H1 (cell line): ENCODE results near the gene ARAP3. TPM values are rescaled to one million over a fixed set of nuclear protein-coding genes. Genes with fewer than 3 reads are reported as not detected.

Experiments used
- CTCF ChIA-PET: fragments of 300-600 bp; sonication (Branson Sonifier 250); formaldehyde crosslinking; loops from one replicate; lab custom pipeline; 2021; ENCODE audit not compliant: partially characterized antibody; lab: Charles Lee
- POLR2A ChIA-PET: fragments of 300-600 bp; sonication (Branson Sonifier 250); formaldehyde crosslinking; loops from one replicate; lab custom pipeline; 2021; ENCODE audit warnings: inconsistent platforms; ENCODE audit not compliant: partially characterized antibody; lab: Charles Lee
- DNase-seq, 2 experiments: peaks; one replicate each; pipeline versions ENCODE4 v3.0.0 to v3.0.0-alpha.2; 2010 to 2022; ENCODE audit warnings: low spot score in 2 of 2, low read depth in 1 of 2, mixed read lengths in 1 of 2
- FAIRE-seq: peaks from 2 replicates; lab custom pipeline; 2011; peaks lifted over from hg19 to GRCh38; lab: Jason Lieb, UNC
- H2AFZ ChIP-seq: 2 replicates; pipeline ENCODE4 v1.8.1; 2012; ENCODE audit warnings: low read length, inconsistent platforms
- H2AK5ac ChIP-seq: 2 replicates; pipeline ENCODE4 v1.6.1; 2013; ENCODE audit warnings: low read depth, low read length
- H2BK120ac ChIP-seq: replicated peaks from 2 replicates; pipeline ENCODE3; 2013; ENCODE audit warnings: low read depth, low read length, inconsistent platforms
- H2BK12ac ChIP-seq: 2 replicates; pipeline ENCODE4 v1.6.1; 2013; ENCODE audit warnings: low read depth, low read length
- H2BK15ac ChIP-seq: 2 replicates; pipeline ENCODE4 v1.6.1; 2013; ENCODE audit warnings: low read length
- H2BK20ac ChIP-seq: 2 replicates; pipeline ENCODE4 v1.6.1; 2013; ENCODE audit warnings: low read length
- H2BK5ac ChIP-seq: 2 replicates; pipeline ENCODE4 v1.6.1; 2013; ENCODE audit warnings: low read depth, low read length
- H3K14ac ChIP-seq: 2 replicates; pipeline ENCODE4 v1.6.1; 2013; ENCODE audit warnings: inconsistent platforms; ENCODE audit not compliant: insufficient read length
- H3K18ac ChIP-seq: 2 replicates; pipeline ENCODE4 v1.6.1; 2013; ENCODE audit warnings: low read length; ENCODE audit errors: extremely low read depth
- H3K23ac ChIP-seq: 2 replicates; pipeline ENCODE4 v1.6.1; 2013; ENCODE audit warnings: inconsistent platforms; ENCODE audit not compliant: insufficient read length
- H3K23me2 ChIP-seq: 2 replicates; pipeline ENCODE4 v1.6.1; 2013; ENCODE audit warnings: low read depth, low read length
- H3K27ac ChIP-seq: 2 replicates; pipeline ENCODE4 v1.6.1; 2011; ENCODE audit warnings: low read depth, low read length, inconsistent platforms
- H3K27me3 ChIP-seq, 4 experiments: replicated peaks in 1 of 4; 1 replicate in 1 of 4; 2 replicates in 3 of 4; pipeline versions ENCODE4 v1.6.1 to v1.8.1; 2011 to 2013; ENCODE audit warnings: low read length in 3 of 4, mild to moderate bottlenecking in 3 of 4, inconsistent platforms in 2 of 4, mixed read lengths in 2 of 4, moderate library complexity in 1 of 4; ENCODE audit not compliant: control insufficient read depth in 3 of 4, insufficient read depth in 3 of 4; ENCODE audit errors: extremely low read depth in 1 of 4
- H3K36me3 ChIP-seq, 4 experiments: 2 replicates each; pipeline versions ENCODE4 v1.6.1 to v1.8.1; 2011 to 2013; ENCODE audit warnings: mild to moderate bottlenecking in 4 of 4, low read length in 3 of 4, moderate library complexity in 2 of 4, control low read depth in 1 of 4, inconsistent platforms in 1 of 4; ENCODE audit not compliant: insufficient read depth in 4 of 4, control insufficient read depth in 2 of 4
- H3K4ac ChIP-seq: replicated peaks from 2 replicates; pipeline ENCODE3; 2013; ENCODE audit warnings: low read length, low read depth, mixed read lengths, inconsistent platforms; ENCODE audit not compliant: insufficient read length
- H3K4me1 ChIP-seq, 4 experiments: replicated peaks in 1 of 4; 1 replicate in 1 of 4; 2 replicates in 3 of 4; pipeline versions ENCODE4 v1.6.1 to v1.8.1; 2011 to 2013; ENCODE audit warnings: low read length in 3 of 4, inconsistent platforms in 2 of 4, mixed read lengths in 1 of 4; ENCODE audit not compliant: insufficient read depth in 4 of 4, control insufficient read depth in 3 of 4
- H3K4me2 ChIP-seq, 2 experiments: 2 replicates each; pipeline versions ENCODE4 v1.6.1 to v1.8.1; 2011 to 2013; ENCODE audit warnings: low read depth in 2 of 2, low read length in 2 of 2, control low read depth in 1 of 2, inconsistent platforms in 1 of 2, mild to moderate bottlenecking in 1 of 2; ENCODE audit not compliant: insufficient read depth in 1 of 2
- H3K4me3 ChIP-seq, 4 experiments: fragments of 200-600, 300-600 bp in 1 of 4; sonication (generic), shearing (Covaris generic), sonication (Bioruptor Twin) in 1 of 4; 2 replicates each; pipeline versions ENCODE4 v1.5.1 to v1.8.1; 2011 to 2016; ENCODE audit warnings: low read length in 4 of 4, low read depth in 3 of 4, control low read depth in 2 of 4, inconsistent platforms in 2 of 4, mild to moderate bottlenecking in 2 of 4, mixed read lengths in 1 of 4, moderate library complexity in 1 of 4; ENCODE audit not compliant: insufficient read depth in 2 of 4; ENCODE audit errors: extremely low read depth in 1 of 4
- H3K56ac ChIP-seq: replicated peaks from 2 replicates; pipeline ENCODE3; 2013; ENCODE audit warnings: low read depth, mild to moderate bottlenecking, mixed read lengths, low read length, inconsistent platforms; ENCODE audit not compliant: insufficient read length
- H3K79me1 ChIP-seq: 2 replicates; pipeline ENCODE4 v1.6.1; 2013; ENCODE audit warnings: low read depth, low read length, control low read depth
- H3K79me2 ChIP-seq, 2 experiments: 2 replicates each; pipeline versions ENCODE4 v1.6.1 to v1.8.1; 2012 to 2013; ENCODE audit warnings: low read length in 2 of 2, mild to moderate bottlenecking in 2 of 2, inconsistent platforms in 1 of 2; ENCODE audit not compliant: insufficient read depth in 2 of 2, control insufficient read depth in 1 of 2
- H3K9ac ChIP-seq, 4 experiments: replicated peaks in 1 of 4; 1 replicate in 1 of 4; 2 replicates in 3 of 4; pipeline versions ENCODE4 v1.6.1 to v1.8.1; 2011 to 2013; ENCODE audit warnings: low read depth in 3 of 4, low read length in 3 of 4, control low read depth in 2 of 4, mild to moderate bottlenecking in 2 of 4, moderate library complexity in 2 of 4, inconsistent platforms in 1 of 4; ENCODE audit errors: extremely low read depth in 1 of 4
- H3K9me3 ChIP-seq, 2 experiments: 2 replicates each; pipeline versions ENCODE4 v1.6.1 to v1.8.1; 2012 to 2013; ENCODE audit warnings: mild to moderate bottlenecking in 2 of 2, moderate library complexity in 2 of 2, control low read depth in 1 of 2, inconsistent platforms in 1 of 2, low read depth in 1 of 2, low read length in 1 of 2, mixed read lengths in 1 of 2; ENCODE audit not compliant: insufficient read depth in 2 of 2
- H4K20me1 ChIP-seq, 2 experiments: replicated peaks in 1 of 2; 2 replicates each; pipeline versions ENCODE3 to v1.8.1; 2011 to 2013; ENCODE audit warnings: inconsistent platforms in 2 of 2, low read length in 2 of 2, mild to moderate bottlenecking in 1 of 2; ENCODE audit not compliant: insufficient read depth in 2 of 2, control insufficient read depth in 1 of 2
- H4K5ac ChIP-seq: 2 replicates; pipeline ENCODE4 v1.6.1; 2013; ENCODE audit warnings: low read length, low read depth, mixed read lengths, inconsistent platforms; ENCODE audit not compliant: insufficient read length
- H4K8ac ChIP-seq: 2 replicates; pipeline ENCODE4 v1.8.0; 2013; ENCODE audit warnings: mild to moderate bottlenecking, moderate library complexity, low read length, inconsistent platforms; ENCODE audit not compliant: insufficient read depth; ENCODE audit errors: extremely low read depth
- H4K91ac ChIP-seq: replicated peaks from 2 replicates; pipeline ENCODE3; 2013; ENCODE audit warnings: low read length, mixed read lengths, inconsistent platforms; ENCODE audit not compliant: insufficient read length
- CBX8 ChIP-seq: fragments of 300-800, 300-1000 bp; sonication (generic); IDR thresholded peaks from 2 replicates; pipeline ENCODE4 v1.7.1; 2016; ENCODE audit warnings: low read depth, low read length, borderline replicate concordance
- CREB1 ChIP-seq: IDR thresholded peaks from 2 replicates; pipeline ENCODE4 v1.6.1; 2012; ENCODE audit warnings: inconsistent platforms
- EGR1 ChIP-seq: IDR thresholded peaks from 2 replicates; pipeline ENCODE4 v1.6.1; 2011; ENCODE audit warnings: low read depth, low read length, borderline replicate concordance
- EP300 ChIP-seq, 2 experiments: IDR thresholded peaks; 1 replicate in 1 of 2; 2 replicates in 1 of 2; pipeline ENCODE4 v1.6.1; 2011 to 2012; ENCODE audit warnings: low read depth in 2 of 2, low read length in 2 of 2, mild to moderate bottlenecking in 2 of 2, borderline replicate concordance in 1 of 2, inconsistent platforms in 1 of 2, moderate library complexity in 1 of 2
- JUN ChIP-seq: IDR thresholded peaks from 2 replicates; pipeline ENCODE4 v1.6.1; 2011; ENCODE audit warnings: low read depth, mild to moderate bottlenecking, improper control_type of control experiment, low read length
- JUND ChIP-seq: IDR thresholded peaks from 2 replicates; pipeline ENCODE4 v1.6.1; 2011; ENCODE audit warnings: mild to moderate bottlenecking, improper control_type of control experiment, low read length
- KDM4A ChIP-seq: IDR thresholded peaks from one replicate; pipeline ENCODE4 v1.7.1; 2012; ENCODE audit warnings: low read depth, mild to moderate bottlenecking, moderate library complexity, low read length, inconsistent platforms; ENCODE audit not compliant: severe bottlenecking
- RAD21 ChIP-seq, 2 experiments: IDR thresholded peaks in 1 of 2; conservative IDR thresholded peaks in 1 of 2; 2 replicates each; pipeline ENCODE4 v1.6.1; 2011; ENCODE audit warnings: low read depth in 2 of 2, low read length in 2 of 2, improper control_type of control experiment in 1 of 2, inconsistent platforms in 1 of 2, mild to moderate bottlenecking in 1 of 2, moderate library complexity in 1 of 2
- RBBP5 ChIP-seq: IDR thresholded peaks from 2 replicates; pipeline ENCODE4 v1.7.1; 2012; ENCODE audit warnings: low read depth, mild to moderate bottlenecking, inconsistent platforms, low read length, moderate library complexity, borderline replicate concordance
- SP4 ChIP-seq: IDR thresholded peaks from 2 replicates; pipeline ENCODE4 v1.6.1; 2012; ENCODE audit warnings: low read length, inconsistent platforms
- TAF7 ChIP-seq: optimal IDR thresholded peaks from 2 replicates; pipeline ENCODE3; 2011; ENCODE audit warnings: low read depth, mild to moderate bottlenecking, inconsistent platforms, low read length, moderate library complexity, borderline replicate concordance
- ZNF274 ChIP-seq: IDR thresholded peaks from 2 replicates; pipeline ENCODE4 v1.7.0; 2012; ENCODE audit warnings: low read length, borderline replicate concordance; ENCODE audit errors: extremely low read depth
- WGBS, 2 experiments: shearing (Covaris generic) in 1 of 2; methylation state at CpG; one replicate each; pipeline versions ENCODE4 v1.1.6 to v1.1.7; 2013 to 2015; ENCODE audit warnings: low lambda C conversion rate in 2 of 2, mixed read lengths in 2 of 2, inconsistent platforms in 1 of 2, low coverage in 1 of 2, missing lambda C conversion rate in 1 of 2; ENCODE audit not compliant: insufficient replicate concordance in 2 of 2, insufficient coverage in 1 of 2, insufficient read length in 1 of 2; ENCODE audit errors: extremely low coverage in 1 of 2, missing lambda C conversion rate in 1 of 2; 5-methylcytosine and 5-hydroxymethylcytosine counted together
- polyA plus RNA-seq, 7 experiments: library from polyadenylated mRNA; depleted of rRNA in 3 of 7; stranded (reverse) in 5 of 7; unstranded in 2 of 7; fragments of >200 nt in 5 of 7; fragments of 200-250 nt in 2 of 7; gene quantifications; 1 replicate in 5 of 7; 2 replicates in 1 of 7; 4 replicates in 1 of 7; pipeline versions ENCODE4 v1.2.1 to v1.2.3, GENCODE V29; 2011 to 2013; ENCODE audit warnings: missing spikeins in 2 of 7, mixed read lengths in 2 of 7
- total RNA-seq: library from RNA; stranded (reverse); fragmentation: NEBNext Ultra II Directional; extraction: Animal tissue kit (Norgen Biotek cat#: 25700); gene quantifications from 2 replicates; pipeline ENCODE4 v1.2.1, GENCODE V29; 2021
- TF ChIP-seq, protein P1 (sequence below): IDR thresholded peaks from 2 replicates; pipeline ENCODE4 v1.6.1; 2012; ENCODE audit warnings: inconsistent platforms

The ARAP3 gene
- total and polyA plus RNA-seq, 2 of the 8 experiments (the other 6 are each of a cell fraction or from before 2014, with no cell fraction given), result 14.4 to 48.6 TPM

DNA sequence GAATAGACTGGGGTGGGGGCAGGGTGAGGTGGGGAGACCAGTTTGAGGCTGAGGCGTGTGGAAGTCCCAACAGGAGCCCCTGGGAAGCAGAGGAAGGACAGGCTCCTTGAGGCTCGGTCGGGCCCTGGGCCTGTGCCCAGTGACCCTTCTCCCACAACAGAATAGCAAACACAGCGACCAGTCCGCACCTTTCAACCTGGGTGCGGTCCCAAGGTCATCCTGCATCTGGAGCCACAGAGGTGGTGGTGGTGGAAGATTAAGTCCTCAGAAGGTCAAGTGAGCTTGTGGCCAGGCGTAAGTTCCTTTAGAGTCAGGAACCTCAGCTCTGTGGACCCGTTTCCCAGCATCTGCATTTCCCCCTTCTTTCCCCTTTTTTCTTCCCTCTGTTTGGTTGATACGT, 26.0 kb upstream of the ARAP3 start:
- Histone ChIP-seq H3K79me2 (no peaks in the 10 kb centered on the region), H3K79me1 (no peaks in the 10 kb centered on the region), H3K27me3 (peaks cover 0 to 20% (median 14%) of the 10 kb centered on the region in 4 experiments; a peak in 6 of 7 replicates), H3K27ac (no peak overlapping the region), H4K91ac (no peak overlapping the region), H3K56ac (no peak overlapping the region), H3K4ac (no peak overlapping the region), H4K8ac (no peak overlapping the region), H2BK12ac (0 out of 2 replicates have a peak overlapping the region, but pooled peaks have one; percentile 75), H4K20me1 (no peaks in the 10 kb centered on the region), H3K4me1 (peaks cover 0 to 5% (median 2%) of the 10 kb centered on the region in 4 experiments; a peak in 4 of 7 replicates), H3K4me2 (no peak overlapping the region), H3K9ac (no peak overlapping the region), H2AFZ (no peak overlapping the region), H3K23ac (no peak overlapping the region), H2BK120ac (no peak overlapping the region), H3K36me3 (no peaks in the 10 kb centered on the region), H3K14ac (no peak overlapping the region), H2BK15ac (no peak overlapping the region), H3K23me2 (peaks cover 4% of the 10 kb centered on the region; the same call in 1 of the 2 replicates), H2AK5ac (no peak overlapping the region), H4K5ac (no peak overlapping the region), H3K9me3 (no peaks in the 10 kb centered on the region), H3K4me3 (no peak overlapping the region), H2BK5ac (no peak overlapping the region), H3K18ac (no peak overlapping the region), H2BK20ac (no peak overlapping the region)
- CTCF ChIA-PET, result interaction anchor here (1.0 to 4.4 kb wide), 7 partner anchors 10 to 175 kb away, joined by 3 to 25 read pairs (median 4); no protein-coding TSS in a partner anchor
- FAIRE-seq, result no peak
- 90% methylated on average over 9 of the region's 9 CpGs; no CpG with 5 or more reads in 1 of the 2 experiments for WGBS, 2 experiments
- DNase-seq, result no peak
- POLR2A ChIA-PET, result interaction anchor here (0.9 to 2.5 kb wide), 2 partner anchors 169 to 174 kb away, joined by 4 to 9 read pairs; no protein-coding TSS in a partner anchor
- TF ChIP-seq EP300 (IDR thresholded peaks at IDR 0.05; ENCODE audit: borderline replicate concordance in 1 of 2, low read depth in 2 of 2, low read length in 2 of 2) (no peak), ZNF274 (no peak), CBX8 (no peak), JUN (no peak), RAD21 (IDR thresholded peaks at IDR 0.05 in 1 of 2, conservative IDR thresholded peaks at IDR 0.05 in 1 of 2; ENCODE audit: low read depth in 2 of 2, low read length in 2 of 2) (no peak), JUND (no peak), CREB1 (no peak), KDM4A (no peak), SP4 (no peak), TAF7 (no peak), EGR1 (no peak), RBBP5 (no peak)
- TF ChIP-seq, protein P1, sequence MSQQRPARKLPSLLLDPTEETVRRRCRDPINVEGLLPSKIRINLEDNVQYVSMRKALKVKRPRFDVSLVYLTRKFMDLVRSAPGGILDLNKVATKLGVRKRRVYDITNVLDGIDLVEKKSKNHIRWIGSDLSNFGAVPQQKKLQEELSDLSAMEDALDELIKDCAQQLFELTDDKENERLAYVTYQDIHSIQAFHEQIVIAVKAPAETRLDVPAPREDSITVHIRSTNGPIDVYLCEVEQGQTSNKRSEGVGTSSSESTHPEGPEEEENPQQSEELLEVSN, result no peak
